Activated naive CD8-positive, alpha-beta T cell treated with anti-CD3 and anti-CD28 coated beads, Interleukin-2, amount 10 ng/mL, durations not matched to agents 7 days and 5 days (primary cell): ENCODE data around the gene RAMP1. TPM values are rescaled to one million over a fixed set of nuclear protein-coding genes. Genes with fewer than 3 reads are reported as not detected.

Experiments
- ATAC-seq: fragments of 150-1000 bp; cut with Tn5 transposase; one replicate; pipeline ENCODE4 v1.10.0; 2021; ENCODE audit warnings: low read depth, moderate library complexity
- POLR2A ChIA-PET: fragments of 350-600 bp; sonication (Branson Sonifier 250); formaldehyde crosslinking; loops from one replicate; lab custom pipeline; 2021; ENCODE audit warnings: antibody characterized with exemption; lab: Charles Lee
- DNase-seq: peaks from one replicate; pipeline ENCODE4 v3.0.0; 2021
- H3K27ac Mint-ChIP-seq: one replicate; pipeline ENCODE4 v1.8.0; 2022; ENCODE audit warnings: mild to moderate bottlenecking, mixed read lengths
- H3K27me3 Mint-ChIP-seq: one replicate; pipeline ENCODE4 v1.8.0; 2022; ENCODE audit warnings: mild to moderate bottlenecking, moderate library complexity, mixed read lengths
- H3K36me3 Mint-ChIP-seq: one replicate; pipeline ENCODE4 v1.8.0; 2021; ENCODE audit warnings: mild to moderate bottlenecking, mixed read lengths
- H3K4me1 Mint-ChIP-seq: one replicate; pipeline ENCODE4 v1.8.0; 2021; ENCODE audit warnings: mixed read lengths
- H3K4me3 Mint-ChIP-seq: one replicate; pipeline ENCODE4 v1.8.0; 2022; ENCODE audit warnings: mild to moderate bottlenecking, moderate library complexity, mixed read lengths
- H3K9me3 Mint-ChIP-seq: one replicate; pipeline ENCODE4 v1.8.0; 2021; ENCODE audit warnings: mixed read lengths
- total RNA-seq, 2 experiments: library from RNA; stranded (reverse); gene quantifications; one replicate each; pipeline ENCODE4 v1.2.3, GENCODE V29; 2021

RAMP1 gene
- total RNA-seq, 2 experiments from 2014 or later = 0.68 to 1.1 TPM

DNA sequence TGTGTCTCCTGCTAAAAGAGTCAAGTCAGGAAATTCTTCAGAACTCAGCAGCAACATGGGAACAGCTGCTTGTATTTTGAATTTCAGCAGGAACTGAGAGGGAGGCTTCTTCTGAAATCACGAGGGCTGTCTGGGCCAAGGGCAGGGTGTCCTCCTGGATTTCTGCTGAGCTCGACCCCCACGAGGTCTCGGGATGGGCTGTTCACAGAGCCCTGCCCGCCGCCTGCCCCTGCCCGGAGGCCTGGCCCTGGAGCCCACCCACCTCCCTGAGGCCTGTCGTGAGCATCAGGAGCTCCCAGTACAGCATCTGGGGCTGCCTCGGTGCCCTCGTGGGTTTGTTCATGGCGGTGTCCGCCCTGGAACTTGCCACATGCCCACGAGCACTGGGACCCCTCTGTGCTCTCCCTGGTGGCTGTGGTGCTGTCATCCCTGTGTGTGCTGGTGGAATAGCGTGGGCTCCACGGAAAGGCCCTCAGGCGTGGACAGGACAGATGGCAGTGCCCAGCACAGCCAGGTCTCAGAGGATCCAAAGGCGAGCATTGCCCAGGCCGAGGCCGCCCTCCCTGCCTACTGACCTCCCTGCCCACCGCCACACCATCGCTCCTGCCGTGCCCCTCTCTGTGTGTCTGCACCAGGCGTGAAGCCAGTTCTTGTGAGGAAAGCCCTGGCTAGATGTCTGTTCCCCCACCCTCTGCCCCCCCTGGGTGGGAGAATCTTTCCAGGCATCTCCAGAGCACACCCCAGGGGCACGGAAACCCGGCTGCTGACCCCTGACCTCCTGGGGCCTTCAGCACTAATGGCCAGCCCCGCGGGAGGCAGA lies 25.9 kb downstream of the RAMP1 start:
- Mint-ChIP-seq H3K4me1 (peaks cover 1% of the 10 kb centered on the region), H3K27me3 (no peaks in the 10 kb centered on the region), H3K4me3 (no peak overlapping the region), H3K36me3 (no peaks in the 10 kb centered on the region), H3K27ac (no peak overlapping the region), H3K9me3 (no peaks in the 10 kb centered on the region)
- POLR2A ChIA-PET = interaction anchor here (0.5 kb wide), 1 partner anchor 48 kb away, joined by 5 read pairs; no protein-coding TSS in a partner anchor
- DNase-seq (peak; percentile 30), ATAC-seq (no peak)

DNA sequence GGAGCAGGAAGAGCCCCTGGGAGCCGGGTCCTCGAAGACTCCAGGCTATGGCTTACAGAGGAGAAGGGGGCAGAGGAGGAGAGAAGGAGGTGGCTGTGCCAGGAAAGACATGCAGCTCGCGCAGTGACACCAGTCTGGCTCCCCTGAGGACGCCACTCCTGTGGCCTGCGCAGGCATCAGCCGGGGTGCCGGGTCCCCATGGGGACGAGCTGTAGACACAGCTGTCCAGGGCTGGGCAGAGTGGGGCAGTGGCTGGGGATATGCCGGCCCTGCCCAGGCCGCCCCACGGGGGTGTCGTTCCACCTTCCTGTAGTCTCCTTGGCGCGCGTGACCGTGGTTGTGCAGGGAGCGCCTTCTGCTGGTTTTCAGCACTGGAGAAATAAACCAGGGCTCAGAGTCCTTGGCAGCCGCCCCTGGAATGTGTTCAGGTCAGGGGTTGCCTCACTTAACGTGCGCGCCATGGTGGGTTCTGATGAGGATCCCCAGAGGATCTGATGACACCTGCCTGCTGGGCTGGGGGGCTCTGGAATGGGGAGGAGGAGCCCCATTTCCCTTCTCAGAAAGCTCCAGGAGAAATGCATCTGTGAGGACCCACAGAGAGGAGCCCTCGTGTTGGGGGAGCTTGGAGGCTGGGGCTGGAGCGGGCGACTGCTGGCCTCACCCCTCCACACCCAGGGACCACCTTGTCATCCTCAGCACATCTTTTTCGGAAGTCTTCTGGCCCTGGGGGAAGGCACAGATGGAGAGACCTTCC lies 26.7 kb downstream of the RAMP1 start:
- Mint-ChIP-seq H3K4me3 (no peak overlapping the region), H3K9me3 (no peaks in the 10 kb centered on the region), H3K36me3 (no peaks in the 10 kb centered on the region), H3K27me3 (no peaks in the 10 kb centered on the region), H3K4me1 (peaks cover 4% of the 10 kb centered on the region), H3K27ac (no peak overlapping the region)
- ATAC-seq (no peak), DNase-seq (peak; percentile 25)
- POLR2A ChIA-PET = interaction anchor here (0.5 kb wide), 1 partner anchor 47 kb away, joined by 5 read pairs; no protein-coding TSS in a partner anchor

DNA sequence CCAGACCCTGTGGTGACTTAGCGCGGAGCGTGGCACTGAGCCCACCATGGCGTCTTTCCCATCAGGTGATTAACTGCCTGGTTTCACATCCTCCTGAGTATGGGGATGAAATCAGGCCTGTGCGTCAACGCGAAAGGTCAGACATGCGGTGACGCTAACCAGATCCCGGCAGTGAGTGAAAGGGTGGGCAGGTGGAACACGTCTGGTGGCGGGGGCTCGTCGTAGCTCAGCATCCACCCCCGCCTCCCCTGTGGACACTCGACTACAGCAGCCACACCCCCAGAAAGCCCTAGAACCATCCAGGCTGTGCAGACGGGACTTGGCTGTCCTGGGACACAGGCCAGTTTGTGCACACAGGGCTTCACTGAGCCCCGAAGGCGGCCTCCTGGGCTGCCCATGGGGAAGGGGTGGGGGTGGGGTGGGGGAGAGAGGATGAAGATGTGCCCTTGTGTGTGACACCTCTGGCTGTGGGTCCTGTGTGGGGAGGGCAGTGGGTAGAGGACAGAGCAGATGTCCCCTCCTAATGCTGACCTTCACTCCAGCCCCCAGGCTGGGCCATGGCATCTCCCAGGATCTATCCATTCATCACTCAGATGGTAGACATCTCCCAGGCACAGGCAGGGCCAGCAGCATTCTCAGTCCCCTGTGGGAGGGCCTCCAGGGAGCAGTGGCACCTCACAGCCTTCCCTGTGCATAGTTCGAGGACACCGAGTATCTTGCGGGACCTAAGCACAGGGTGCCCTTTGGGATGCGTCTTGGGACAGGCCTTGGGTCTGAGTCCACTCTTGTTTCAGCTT lies 27.5 kb downstream of the RAMP1 start:
- H3K27ac Mint-ChIP-seq = no peak overlapping the region
- peaks cover 4% of the 10 kb centered on the region for H3K4me1 Mint-ChIP-seq
- no peak for DNase-seq
- POLR2A ChIA-PET = no interaction called here
- ATAC-seq = no peak
- H3K27me3 Mint-ChIP-seq = no peaks in the 10 kb centered on the region
- H3K9me3 Mint-ChIP-seq = no peaks in the 10 kb centered on the region
- H3K36me3 Mint-ChIP-seq = no peaks in the 10 kb centered on the region
- H3K4me3 Mint-ChIP-seq = no peak overlapping the region

DNA sequence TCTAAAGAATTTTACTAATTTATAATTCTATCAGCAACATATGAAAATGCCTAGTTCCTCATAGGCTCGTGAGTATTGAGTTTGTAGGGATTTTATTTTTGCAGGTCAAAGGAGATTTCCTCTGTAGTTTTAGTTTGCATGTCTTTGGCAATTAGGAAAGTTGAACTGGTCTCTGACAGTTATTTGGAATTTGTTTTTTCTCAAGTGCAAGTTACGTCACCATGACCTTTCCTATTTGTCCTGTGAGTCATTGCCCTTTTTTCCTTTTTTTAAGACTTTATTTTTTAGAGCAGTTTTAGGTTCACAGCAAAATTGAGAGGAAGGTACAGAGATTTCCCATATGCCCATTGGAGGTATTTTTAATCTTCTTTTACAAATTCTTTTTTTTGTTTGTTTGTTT lies 29.0 kb downstream of the RAMP1 start:
- Mint-ChIP-seq H3K4me3 (no peak overlapping the region), H3K36me3 (peaks cover 3% of the 10 kb centered on the region), H3K9me3 (no peaks in the 10 kb centered on the region), H3K4me1 (peaks cover 14% of the 10 kb centered on the region), H3K27me3 (no peaks in the 10 kb centered on the region), H3K27ac (no peak overlapping the region)
- POLR2A ChIA-PET = no interaction called here
- DNase-seq (no peak), ATAC-seq (no peak)

DNA sequence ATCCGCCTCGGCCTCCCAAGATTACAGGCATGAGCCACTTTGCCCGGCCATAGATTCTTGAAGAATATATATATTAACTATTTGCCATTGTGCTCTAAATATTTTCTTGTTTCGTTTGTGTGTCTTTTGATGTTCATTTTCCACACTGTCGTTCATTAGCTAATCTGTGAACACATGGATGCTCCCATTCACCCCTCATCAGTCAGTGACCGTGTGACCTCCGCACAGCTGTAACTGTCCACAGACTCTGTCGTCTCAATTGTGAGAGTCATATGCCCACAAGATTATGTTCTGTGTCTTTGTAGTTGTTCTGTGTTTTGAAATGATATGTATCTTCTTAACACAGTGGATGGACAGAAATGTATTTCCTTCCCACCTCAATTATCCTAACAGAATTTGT lies 29.6 kb downstream of the RAMP1 start:
- H3K27ac Mint-ChIP-seq = no peak overlapping the region
- no peak overlapping the region for H3K4me3 Mint-ChIP-seq
- H3K27me3 Mint-ChIP-seq = no peaks in the 10 kb centered on the region
- H3K36me3 Mint-ChIP-seq = peaks cover 3% of the 10 kb centered on the region
- H3K4me1 Mint-ChIP-seq = peaks cover 17% of the 10 kb centered on the region
- H3K9me3 Mint-ChIP-seq = no peaks in the 10 kb centered on the region
- no peak for ATAC-seq
- POLR2A ChIA-PET = no interaction called here
- DNase-seq = peak; percentile 6

DNA sequence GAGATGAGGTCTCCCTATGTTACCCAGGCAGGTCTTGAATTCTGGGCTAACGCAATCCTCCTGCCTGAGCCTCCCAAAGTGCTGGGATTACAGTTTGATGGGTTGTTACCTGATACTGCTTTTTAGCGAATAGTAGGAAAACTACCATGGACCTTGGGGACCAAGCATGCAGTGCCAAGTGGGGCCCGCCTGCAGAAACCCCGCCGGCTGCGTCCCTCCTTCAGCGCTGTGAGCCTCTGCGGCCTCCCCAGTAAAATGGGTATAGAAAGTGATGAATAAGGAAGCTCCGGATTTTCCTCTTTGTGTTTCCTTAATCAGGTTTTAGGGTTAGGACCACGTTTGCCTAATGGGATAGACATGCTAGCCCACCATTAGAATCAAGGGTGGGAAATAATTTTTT lies 30.4 kb downstream of the RAMP1 start:
- Mint-ChIP-seq H3K27ac (no peak overlapping the region), H3K9me3 (no peaks in the 10 kb centered on the region), H3K36me3 (peaks cover 3% of the 10 kb centered on the region), H3K27me3 (no peaks in the 10 kb centered on the region), H3K4me3 (no peak overlapping the region), H3K4me1 (peaks cover 17% of the 10 kb centered on the region)
- peak; percentile 7 for DNase-seq
- POLR2A ChIA-PET = no interaction called here
- ATAC-seq = no peak

DNA sequence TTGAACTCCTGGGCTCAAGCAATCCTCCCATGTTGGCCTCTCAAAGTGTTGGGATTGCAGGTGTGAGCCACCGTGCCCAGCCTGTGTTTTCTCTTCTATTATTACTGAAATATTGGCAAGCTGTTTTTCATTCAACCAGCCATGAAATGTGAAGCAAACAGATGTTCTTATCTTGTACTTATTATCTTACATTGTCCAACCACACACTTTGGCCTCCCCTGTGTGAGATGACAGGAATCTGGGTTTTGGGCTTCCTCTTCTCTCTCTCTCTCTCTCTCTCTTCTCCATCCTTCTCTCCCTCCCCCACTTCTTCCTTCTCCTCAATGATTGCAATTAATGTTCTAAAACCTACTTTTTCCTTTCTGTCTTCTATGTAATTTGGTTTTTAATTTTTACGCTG lies 33.1 kb downstream of the RAMP1 start:
- Mint-ChIP-seq H3K27ac (no peak overlapping the region), H3K4me1 (peaks cover 23% of the 10 kb centered on the region), H3K27me3 (no peaks in the 10 kb centered on the region), H3K4me3 (peak overlapping the region; percentile 29), H3K9me3 (no peaks in the 10 kb centered on the region), H3K36me3 (peaks cover 3% of the 10 kb centered on the region)
- POLR2A ChIA-PET = no interaction called here
- DNase-seq = peak; percentile 2
- ATAC-seq = no peak

DNA sequence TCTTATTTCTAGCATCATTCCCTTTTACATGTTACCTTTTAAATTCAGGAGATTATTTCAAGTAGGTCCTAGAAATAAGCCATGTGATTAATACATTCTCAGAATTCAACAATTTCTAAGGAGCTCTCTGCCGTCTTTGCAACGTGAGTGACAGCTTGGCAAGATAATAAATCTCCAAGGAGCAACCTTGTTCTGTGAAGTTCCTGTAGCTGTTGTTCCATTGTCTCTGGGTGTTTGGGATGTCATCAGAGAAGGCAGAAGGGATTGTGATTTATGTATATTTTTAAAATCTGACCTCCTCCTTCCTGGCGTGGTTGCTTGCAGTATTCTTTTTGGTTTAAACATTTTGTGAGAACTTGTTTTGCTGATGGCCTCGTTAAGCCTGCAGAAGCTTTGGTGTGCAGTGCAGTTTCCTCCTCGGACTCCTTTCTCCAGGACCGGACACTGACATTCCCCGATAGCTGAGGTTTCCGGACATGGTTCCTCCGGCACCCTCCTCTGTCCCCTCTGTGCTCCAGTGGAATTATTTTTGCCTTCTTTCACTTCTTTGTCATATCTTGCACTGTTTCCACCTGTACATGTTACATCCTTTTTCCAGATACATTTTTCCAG lies 33.7 kb downstream of the RAMP1 start:
- ATAC-seq (no peak), DNase-seq (no peak)
- Mint-ChIP-seq H3K27me3 (no peaks in the 10 kb centered on the region), H3K9me3 (no peaks in the 10 kb centered on the region), H3K4me1 (peaks cover 24% of the 10 kb centered on the region), H3K36me3 (peaks cover 3% of the 10 kb centered on the region), H3K4me3 (no peak overlapping the region), H3K27ac (no peak overlapping the region)
- POLR2A ChIA-PET = interaction anchor here (0.7 kb wide), 1 partner anchor 381 kb away, joined by 6 read pairs; no protein-coding TSS in a partner anchor

DNA sequence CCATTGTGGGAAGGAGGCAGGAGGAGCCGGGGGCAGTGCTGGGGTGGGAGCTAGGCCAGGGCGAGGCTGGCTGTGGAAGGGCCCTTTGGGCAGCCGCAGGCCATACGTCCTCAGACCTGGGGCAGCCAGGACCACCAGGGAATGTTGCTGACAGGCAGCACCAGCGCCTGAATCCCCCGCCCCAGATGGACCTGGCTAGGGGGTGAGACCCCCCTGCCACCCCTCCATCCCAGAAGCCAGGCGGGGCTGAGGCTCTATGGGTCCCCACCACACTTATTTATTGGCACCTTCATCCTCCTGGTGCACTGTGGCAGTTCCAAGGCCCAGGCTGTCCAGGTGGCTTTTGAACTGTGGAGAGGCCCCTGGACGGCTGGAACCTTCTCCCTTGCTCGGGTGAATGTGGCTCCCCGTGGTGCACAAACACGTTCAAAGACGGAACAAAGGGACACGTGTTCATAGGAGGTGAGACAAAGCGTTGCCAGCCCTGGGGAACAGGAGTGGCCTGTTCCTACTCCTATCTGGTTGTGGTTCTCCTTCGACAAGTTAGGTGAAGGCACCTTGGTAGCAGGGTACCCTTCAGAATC lies 35.1 kb downstream of the RAMP1 start:
- Mint-ChIP-seq H3K4me3 (no peak overlapping the region), H3K36me3 (peaks cover 3% of the 10 kb centered on the region), H3K4me1 (peaks cover 36% of the 10 kb centered on the region), H3K27me3 (no peaks in the 10 kb centered on the region), H3K27ac (no peak overlapping the region), H3K9me3 (no peaks in the 10 kb centered on the region)
- DNase-seq (peak; percentile 25), ATAC-seq (no peak)
- POLR2A ChIA-PET = interaction anchor here (0.7 kb wide), 1 partner anchor 147 kb away, joined by 4 read pairs; no protein-coding TSS in a partner anchor

DNA sequence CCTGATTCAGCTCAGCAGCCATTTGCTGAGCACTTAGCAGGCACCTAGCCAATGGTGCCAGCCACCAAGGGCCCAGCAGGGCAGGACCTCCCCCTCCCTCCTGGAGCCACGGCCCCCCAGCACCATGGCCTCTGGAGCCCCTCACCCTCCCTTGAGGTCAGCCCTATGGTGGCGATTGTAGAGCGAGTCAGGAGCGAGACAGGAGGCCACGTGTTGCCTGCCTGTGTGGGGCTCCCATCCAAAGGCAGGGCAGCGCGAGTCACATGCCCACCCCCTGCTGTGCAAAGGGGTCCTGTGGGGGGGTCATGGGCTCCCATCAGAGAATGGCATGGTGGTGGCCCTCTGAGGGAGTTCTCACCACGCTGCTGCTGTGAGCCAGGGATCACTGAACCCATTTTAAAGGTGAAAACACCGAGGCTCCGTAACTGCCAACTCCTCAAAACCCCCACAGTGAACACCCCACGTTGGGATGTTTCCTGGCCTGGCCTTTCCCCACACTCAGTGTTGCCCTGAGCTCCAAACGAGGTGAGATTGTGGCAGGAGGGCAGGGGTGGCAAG lies 35.6 kb downstream of the RAMP1 start:
- Mint-ChIP-seq H3K9me3 (no peaks in the 10 kb centered on the region), H3K36me3 (peaks cover 3% of the 10 kb centered on the region), H3K4me1 (peaks cover 39% of the 10 kb centered on the region), H3K4me3 (no peak overlapping the region), H3K27me3 (no peaks in the 10 kb centered on the region), H3K27ac (no peak overlapping the region)
- DNase-seq = no peak
- POLR2A ChIA-PET = no interaction called here
- no peak for ATAC-seq

DNA sequence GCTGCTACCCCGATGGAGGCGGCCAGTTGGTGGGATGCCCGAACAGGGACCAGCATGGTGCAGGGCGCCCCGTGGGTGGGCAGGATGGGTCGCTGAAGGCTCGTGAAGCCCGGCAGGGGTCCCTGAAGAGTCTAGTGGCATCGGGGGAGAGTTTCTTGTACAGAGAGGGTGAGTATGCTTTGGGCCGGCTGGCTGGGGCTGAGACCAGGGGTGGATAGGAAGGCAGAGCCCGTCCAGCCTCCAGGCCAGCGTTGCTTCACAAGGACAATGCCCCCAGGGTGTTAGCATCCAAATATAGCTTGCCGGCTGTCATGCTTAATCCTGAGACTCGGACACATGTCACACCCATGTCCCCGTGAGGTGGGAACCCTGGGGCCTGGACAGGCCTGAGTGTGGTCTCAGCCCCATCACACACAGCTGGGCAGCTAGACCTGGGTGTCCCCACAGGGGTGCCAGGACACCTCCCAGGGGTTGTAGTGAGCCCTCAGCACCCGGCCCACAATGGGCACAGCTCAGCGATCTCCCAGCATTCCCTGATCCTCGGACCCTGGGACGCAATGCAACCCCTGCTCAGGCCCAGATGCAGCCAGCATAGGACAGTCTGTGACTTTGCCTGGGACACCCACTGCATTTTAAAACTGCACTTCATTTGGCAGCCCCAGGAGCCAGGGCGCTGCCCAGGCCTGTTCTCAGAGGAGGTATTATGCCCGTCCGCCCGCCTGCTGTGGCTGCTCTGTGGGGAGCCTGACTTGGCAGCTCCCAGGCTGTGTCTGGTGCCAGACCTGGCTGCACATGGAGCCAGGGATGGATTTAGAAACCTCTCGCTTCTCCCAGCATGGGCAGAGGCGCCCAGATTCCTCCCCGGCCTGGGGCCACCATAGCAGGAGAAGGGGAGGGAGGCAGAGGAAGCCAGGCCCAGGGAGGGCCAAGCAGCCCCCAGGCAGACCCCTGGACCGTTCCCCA lies 36.4 kb downstream of the RAMP1 start:
- H3K27ac Mint-ChIP-seq = peak overlapping the region; percentile 38
- no peaks in the 10 kb centered on the region for H3K9me3 Mint-ChIP-seq
- DNase-seq = peak; percentile 32
- POLR2A ChIA-PET = no interaction called here
- no peaks in the 10 kb centered on the region for H3K27me3 Mint-ChIP-seq
- no peak overlapping the region for H3K4me3 Mint-ChIP-seq
- peaks cover 36% of the 10 kb centered on the region for H3K4me1 Mint-ChIP-seq
- ATAC-seq = no peak
- H3K36me3 Mint-ChIP-seq = peaks cover 3% of the 10 kb centered on the region
